HTR-8/SVneo (cell line): ENCODE data around the gene KL.

Experiments used
- DNase-seq: peaks from one replicate; pipeline ENCODE4 v3.0.0; 2011; ENCODE audit warnings: low spot score, mixed read lengths; ENCODE audit not compliant: insufficient read length
- FAIRE-seq: peaks from 2 replicates; lab custom pipeline; 2011; peaks lifted over from hg19 to GRCh38; lab: Jason Lieb, UNC

KL gene

DNA sequence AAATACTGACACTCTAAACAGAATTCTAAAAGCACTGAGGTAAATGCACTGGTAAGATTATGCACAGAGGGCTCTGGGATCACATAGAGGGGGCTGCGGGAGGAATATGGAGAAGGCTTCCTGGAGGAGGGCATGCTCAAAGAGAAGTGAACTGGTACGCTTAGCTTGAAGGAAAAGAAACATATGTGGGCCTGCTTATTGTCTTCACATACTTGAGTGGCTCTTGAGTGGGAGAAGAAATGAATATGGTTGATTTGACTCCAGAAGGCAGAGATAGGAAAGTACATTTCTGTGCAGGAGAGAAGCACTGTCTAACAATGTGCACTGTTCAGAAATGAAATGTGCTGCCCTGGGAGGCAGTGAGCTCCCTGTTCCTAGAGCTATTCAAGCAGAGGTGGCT, 91.1 kb downstream of the KL start:
- DNase-seq, result no peak
- FAIRE-seq, result no peak

DNA sequence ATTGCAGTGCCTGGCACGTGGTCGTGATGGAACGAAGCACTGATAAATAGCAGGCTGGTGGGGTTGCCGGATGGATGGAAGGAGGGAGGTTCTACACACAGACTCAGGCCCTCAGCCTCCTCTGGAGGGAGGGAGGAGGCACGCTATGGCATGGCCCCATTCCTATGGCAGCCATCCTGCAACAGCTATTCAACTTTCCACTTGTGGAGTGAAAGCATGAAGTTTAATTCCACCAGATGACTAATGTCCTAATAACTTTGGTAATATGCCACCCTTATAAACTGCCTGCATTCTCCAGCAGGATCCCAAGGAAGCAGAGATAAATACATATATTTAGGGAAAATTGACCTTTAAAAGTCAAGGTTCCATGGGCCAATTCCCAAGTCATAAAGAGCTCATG, 92.4 kb downstream of the KL start:
- DNase-seq (no peak), FAIRE-seq (no peak)

DNA sequence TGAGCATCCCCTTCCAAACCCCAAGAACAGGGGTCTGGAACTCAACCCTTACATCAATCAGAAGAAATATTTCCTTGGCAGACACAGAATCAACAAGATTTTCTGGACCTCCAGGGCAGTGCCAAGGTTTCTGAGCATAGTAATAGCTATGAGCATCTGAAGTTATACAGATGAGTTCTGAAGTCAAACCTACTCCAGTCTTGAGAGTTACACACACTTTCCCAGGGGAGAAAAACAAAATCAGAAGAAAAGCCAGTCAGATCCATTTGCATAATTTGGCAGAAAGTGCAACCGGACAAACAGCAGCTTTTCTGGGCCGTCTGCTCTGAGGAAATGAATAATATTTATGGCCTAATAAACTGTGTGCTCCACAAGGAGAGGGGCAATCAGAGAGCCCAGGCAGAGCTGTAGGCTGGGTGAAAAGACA, 93.1 kb downstream of the KL start:
- FAIRE-seq (no peak), DNase-seq (no peak)

DNA sequence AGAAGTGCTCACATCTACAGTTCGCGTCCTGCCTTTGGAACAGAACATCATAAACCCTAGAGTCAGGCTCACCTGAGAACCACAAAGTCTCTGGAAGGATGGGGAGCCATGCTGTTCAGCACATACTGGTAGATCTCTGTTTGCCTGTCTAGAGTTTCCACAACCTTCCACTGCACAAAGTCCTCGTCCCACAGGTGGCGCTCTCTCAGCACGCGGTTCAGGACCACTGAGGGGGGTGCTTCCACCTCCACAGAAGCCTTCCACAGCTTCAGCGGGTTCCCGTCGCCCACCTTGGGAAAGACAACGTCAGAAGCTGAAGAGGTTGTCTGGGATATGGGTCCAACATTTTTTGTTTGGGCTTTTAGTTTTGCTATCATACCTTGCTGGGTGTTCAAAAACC, 93.6 kb downstream of the KL start:
- FAIRE-seq, result no peak
- DNase-seq, result no peak

DNA sequence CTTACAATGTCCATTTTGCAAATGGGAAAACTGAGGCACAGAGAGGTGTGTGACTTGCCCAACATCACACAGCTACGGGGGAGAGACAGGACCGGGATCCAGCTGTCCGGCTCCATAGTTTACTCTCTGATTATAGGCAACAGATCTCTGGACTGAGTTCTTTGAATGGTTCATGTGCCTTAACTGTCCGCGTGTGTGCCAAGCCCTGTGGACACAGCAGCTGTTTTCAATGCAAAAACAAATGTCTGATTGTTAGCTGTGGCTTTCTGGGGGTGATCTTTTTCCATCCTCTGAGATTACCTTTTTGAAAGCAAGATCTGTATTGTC, 94.1 kb downstream of the KL start:
- DNase-seq, result no peak
- no peak for FAIRE-seq

DNA sequence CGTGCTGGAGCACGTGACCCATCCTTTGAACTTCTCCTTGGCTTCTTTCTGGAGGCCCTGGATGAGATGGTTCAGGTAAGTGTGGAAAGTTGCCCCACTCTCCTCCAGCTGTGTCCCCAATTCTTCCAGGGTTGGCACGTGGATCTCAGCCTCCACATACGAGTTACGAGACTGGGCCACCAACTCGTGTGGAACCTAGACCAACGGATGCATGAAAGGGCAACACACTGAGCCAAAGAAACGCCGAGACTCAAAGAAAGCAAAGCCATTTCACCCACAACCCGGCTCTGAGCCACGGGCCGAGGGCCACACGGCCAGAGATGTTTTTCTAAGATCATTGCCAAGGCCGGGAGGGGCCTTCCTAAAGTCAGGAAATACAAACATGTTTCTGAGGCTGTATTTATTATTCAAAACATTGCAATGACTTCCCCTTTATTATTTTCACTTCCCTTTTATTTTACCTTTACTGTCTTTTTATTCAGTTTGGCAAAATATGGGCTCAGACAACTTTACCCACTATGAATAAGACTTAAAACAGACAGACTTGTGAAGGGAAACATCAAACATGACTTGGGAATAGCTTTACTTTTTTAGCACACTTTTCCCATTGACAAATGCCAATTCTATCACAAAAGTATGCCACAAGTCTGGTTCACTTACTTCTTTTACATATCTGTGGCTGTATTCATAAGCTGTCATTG, 94.6 kb downstream of the KL start:
- FAIRE-seq (no peak), DNase-seq (no peak)

DNA sequence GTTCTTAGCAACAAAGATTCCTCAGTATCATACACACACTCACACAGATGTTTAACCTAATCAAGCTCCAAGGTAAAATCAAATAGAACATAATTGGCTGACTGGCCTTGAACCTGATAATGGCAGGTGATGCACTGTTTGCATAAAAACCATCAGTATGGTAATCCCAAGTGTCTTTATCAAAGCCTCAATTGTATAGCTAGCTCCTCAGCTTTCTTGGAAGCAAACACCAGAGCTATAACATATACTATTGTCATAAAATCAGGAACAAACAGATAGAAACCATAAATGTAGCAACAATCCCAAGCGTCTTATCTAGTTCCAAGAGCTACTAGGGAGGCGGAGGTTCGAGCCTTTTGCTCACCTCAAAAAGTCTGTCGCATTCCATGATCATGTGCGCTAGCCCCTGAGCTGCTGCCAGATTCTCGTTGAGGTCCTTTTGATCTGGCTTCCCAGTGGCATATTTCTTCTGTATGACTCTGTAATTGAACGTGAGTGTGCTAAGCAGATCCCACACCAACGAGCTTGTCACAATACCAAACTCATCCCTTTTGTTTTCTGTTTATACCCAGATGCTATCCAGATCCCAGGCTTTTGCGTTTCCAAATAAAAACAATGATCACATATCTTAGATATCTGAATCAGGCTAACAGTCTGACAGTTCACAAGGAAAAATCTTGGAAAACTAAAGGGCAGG, 95.3 kb downstream of the KL start:
- DNase-seq (no peak), FAIRE-seq (no peak)

DNA sequence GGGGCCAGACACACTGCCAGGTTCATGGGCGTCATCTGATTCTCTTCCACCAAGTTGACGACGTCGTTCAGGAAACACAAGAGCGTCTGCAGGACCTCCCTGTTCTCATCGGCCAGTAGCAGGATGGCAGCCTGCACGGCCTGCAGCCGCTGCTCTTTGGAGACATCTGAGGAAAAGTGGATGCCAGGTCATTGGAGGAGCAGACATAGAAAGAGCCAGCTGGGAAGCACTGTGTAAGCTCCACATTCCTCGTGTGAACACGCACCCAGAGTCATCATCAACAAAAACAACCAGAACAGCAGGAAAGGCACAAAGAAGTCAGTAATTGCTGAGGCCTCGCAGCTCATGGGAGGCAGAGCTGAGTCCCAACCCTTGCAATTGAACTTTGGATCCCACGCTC, 96.5 kb downstream of the KL start:
- FAIRE-seq, result no peak
- DNase-seq, result no peak

DNA sequence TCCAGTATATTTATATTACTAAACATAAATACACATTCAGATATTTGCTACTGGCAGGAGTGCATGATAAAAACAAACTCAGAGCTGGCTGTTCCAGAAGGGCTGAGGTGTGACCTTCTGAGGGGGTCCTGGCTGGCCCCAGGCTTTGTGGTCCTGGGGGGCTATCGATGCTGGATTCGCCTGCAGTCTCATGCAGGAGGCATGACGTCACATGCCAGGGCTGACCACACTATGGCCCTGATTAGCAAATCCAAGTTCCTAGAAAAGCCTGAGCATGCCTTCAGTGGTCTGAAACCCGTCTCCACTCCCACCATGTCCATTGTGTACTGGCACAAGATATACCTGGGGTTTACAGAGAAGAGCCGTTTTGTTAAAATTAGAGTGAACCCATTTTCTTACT, 97.9 kb downstream of the KL start:
- FAIRE-seq (no peak), DNase-seq (no peak)

DNA sequence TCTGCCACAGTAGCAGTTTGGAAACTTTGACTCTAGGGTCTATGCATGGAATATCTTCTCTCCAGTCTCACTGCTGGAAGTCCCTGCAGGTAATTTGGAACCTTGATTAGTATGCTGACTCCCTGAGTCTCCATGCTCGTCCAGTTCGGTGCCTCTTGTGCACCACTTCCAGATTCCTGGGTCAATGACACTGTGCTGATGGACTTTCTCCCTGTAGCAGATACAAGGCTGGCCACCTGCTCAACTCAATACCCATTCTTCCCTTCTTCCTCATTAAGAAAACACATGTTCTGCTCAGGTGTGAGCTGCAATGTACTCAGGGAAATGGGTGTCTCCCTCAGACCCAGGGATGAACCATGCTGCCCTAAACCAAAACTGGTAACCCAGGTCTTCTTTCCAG, 99.1 kb downstream of the KL start:
- FAIRE-seq (no peak), DNase-seq (no peak)
